Kidney epithelial cell (primary cell): ENCODE data around the gene MYO18B. TPM values are rescaled to one million over a fixed set of nuclear protein-coding genes. Genes with fewer than 3 reads are reported as not detected.

Experiments used
- DNase-seq: peaks from one replicate; pipeline ENCODE4 v3.0.0-alpha.2; 2010; ENCODE audit warnings: low read depth
- H3K27me3 ChIP-seq: 2 replicates; pipeline ENCODE4 v1.6.0; 2011; ENCODE audit warnings: low read length; ENCODE audit not compliant: control insufficient read depth, insufficient read depth
- H3K36me3 ChIP-seq: 2 replicates; pipeline ENCODE4 v1.5.1; 2011; ENCODE audit warnings: low read length; ENCODE audit not compliant: control insufficient read depth, insufficient read depth
- H3K4me3 ChIP-seq: 2 replicates; pipeline ENCODE4 v1.5.1; 2011; ENCODE audit warnings: low read depth, mild to moderate bottlenecking, control low read depth, low read length
- CTCF ChIP-seq: IDR thresholded peaks from 2 replicates; pipeline ENCODE4 v1.5.1; 2011; ENCODE audit warnings: mild to moderate bottlenecking, moderate library complexity, low read length, control low read depth, inconsistent platforms; ENCODE audit not compliant: insufficient read depth, poor library complexity, severe bottlenecking
- total RNA-seq: library from RNA; depleted of rRNA; stranded (reverse); fragments of >200 nt; gene quantifications from 2 replicates; pipeline ENCODE4 v1.2.3, GENCODE V29; 2015

The MYO18B gene
- total RNA-seq, 1 donor from 2014 or later, result not detected

- Histone ChIP-seq H3K4me3 (no peak overlapping the region), H3K36me3 (no peaks in the 10 kb centered on the region), H3K27me3 (no peaks in the 10 kb centered on the region)
- no peak for TF ChIP-seq CTCF
- no peak for DNase-seq
Measured at GRCh38 chr22:25890651-25891050, 148.7 kb downstream of the MYO18B start.

- H3K27me3 ChIP-seq, result no peaks in the 10 kb centered on the region
- no peak for TF ChIP-seq CTCF
- H3K4me3 ChIP-seq, result no peak overlapping the region
- H3K36me3 ChIP-seq, result no peaks in the 10 kb centered on the region
- no peak for DNase-seq
Measured at GRCh38 chr22:25892678-25893077, 150.7 kb downstream of the MYO18B start.

DNA sequence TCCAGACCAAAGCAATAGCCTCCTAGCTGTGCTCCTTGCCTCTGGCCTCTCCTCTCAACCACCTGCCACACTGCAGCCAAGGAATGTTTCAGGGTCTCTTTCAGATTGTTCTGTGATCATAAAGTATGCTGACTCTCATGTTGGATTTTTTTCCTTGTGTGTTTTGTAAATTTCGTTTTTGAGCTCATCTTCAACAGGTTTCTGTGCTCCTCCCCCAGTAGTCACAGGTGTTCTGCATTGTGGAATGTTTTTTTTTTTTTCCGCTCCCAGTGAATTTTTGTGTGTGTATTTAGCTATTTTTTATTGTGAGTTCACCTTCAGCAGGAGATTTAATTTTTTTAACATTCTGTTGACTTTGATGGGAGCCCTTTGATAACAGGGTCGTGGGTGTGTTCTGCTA lies 153.7 kb downstream of the MYO18B start:
- H3K27me3 ChIP-seq, result no peaks in the 10 kb centered on the region
- H3K4me3 ChIP-seq, result no peak overlapping the region
- no peaks in the 10 kb centered on the region for H3K36me3 ChIP-seq
- DNase-seq, result no peak
- TF ChIP-seq CTCF, result no peak

- H3K36me3 ChIP-seq, result no peaks in the 10 kb centered on the region
- H3K4me3 ChIP-seq, result no peak overlapping the region
- no peak for DNase-seq
- no peak for TF ChIP-seq CTCF
- H3K27me3 ChIP-seq, result no peaks in the 10 kb centered on the region
Measured at GRCh38 chr22:25896098-25896497, 154.1 kb downstream of the MYO18B start.

DNA sequence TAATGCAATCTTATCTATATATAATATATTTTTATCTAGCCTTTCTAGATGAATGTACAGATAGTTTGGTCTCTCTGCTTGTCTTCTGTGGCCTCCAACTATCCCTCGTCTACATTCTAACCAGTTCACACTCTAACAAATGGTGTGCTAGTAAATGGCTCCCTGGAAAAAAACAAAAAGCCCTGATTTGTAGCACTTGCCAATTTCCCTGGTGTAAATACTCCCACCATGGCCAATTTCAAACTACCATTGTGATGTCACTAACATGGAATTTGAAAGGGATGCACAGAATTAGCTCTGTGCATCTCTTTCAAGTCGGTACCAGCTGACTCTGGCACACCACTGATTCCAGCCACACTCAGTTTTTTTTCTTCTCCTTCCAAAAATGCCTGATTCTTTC lies 154.6 kb downstream of the MYO18B start:
- no peak overlapping the region for H3K4me3 ChIP-seq
- H3K27me3 ChIP-seq, result no peaks in the 10 kb centered on the region
- no peak for DNase-seq
- H3K36me3 ChIP-seq, result no peaks in the 10 kb centered on the region
- TF ChIP-seq CTCF, result no peak

- H3K36me3 ChIP-seq, result no peaks in the 10 kb centered on the region
- DNase-seq, result no peak
- no peak for TF ChIP-seq CTCF
- H3K27me3 ChIP-seq, result no peaks in the 10 kb centered on the region
- H3K4me3 ChIP-seq, result no peak overlapping the region
Measured at GRCh38 chr22:25898707-25899365, 156.8 kb downstream of the MYO18B start.
